ENCODE measurements around the gene NUFIP1. TPM values are rescaled to one million over a fixed set of nuclear protein-coding genes. Genes with fewer than 3 reads are reported as not detected.

NUFIP1 gene
- total RNA-seq, 6 experiments from 2014 or later, result 1.1 to 2.3 (median 2.0) TPM

DNA sequence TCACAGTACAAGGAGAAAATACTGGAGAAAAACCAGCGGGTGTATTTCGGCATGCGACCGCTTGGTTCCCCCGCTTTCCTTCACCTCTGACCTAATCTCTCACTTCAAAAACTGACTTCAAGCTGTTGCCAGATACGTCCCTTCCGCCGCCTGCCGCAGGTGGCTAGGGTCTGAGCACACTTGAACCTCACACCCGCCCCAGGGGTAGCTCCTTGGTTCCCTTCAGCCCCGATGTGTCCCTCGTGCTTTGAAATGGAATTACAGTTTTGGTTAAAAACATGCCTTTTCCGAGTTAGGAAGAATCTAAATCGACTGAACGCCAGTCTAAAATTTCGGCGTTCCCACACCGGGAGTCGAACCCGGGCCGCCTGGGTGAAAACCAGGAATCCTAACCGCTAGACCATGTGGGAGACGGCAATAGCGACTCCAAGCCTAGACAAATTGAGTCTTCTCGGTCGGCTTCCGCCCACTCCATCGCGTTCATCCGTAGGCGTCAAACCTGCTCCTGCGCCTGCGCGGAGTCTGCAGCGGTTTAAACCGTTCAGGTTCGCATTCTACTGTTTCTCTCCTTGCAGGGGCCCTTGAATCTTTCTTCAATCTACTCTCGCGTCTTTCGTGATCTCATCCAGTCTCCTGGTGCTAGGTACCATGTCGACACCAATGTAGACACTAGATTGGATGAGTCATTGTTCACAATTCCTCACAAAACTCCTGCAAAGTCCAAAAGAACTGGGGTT, 71.5 kb downstream of the NUFIP1 start:
- WGBS (ENCODE audit: insufficient coverage, low coverage, low lambda C conversion rate, missing lambda C conversion rate), result 0% methylated on average over 34 of the region's 41 CpGs
- H3K4me3 ChIP-seq, result peak overlapping the region; percentile 46 to 61 (median 61)
- no peaks in the 10 kb centered on the region for H3K9me3 ChIP-seq
- intact Hi-C loops (cut with DNase I), result no loop called here
- H3K27me3 ChIP-seq, result no peaks in the 10 kb centered on the region
- H3K4me1 ChIP-seq, result peaks cover 0 to 11% (median 4%) of the 10 kb centered on the region in 4 donors
- no peaks in the 10 kb centered on the region for H3K36me3 ChIP-seq
- peak; percentile 81 to 90 (median 88) for ATAC-seq
- peak; percentile 95 to 96 (median 96) for DNase-seq
- TF ChIP-seq, protein P1, sequence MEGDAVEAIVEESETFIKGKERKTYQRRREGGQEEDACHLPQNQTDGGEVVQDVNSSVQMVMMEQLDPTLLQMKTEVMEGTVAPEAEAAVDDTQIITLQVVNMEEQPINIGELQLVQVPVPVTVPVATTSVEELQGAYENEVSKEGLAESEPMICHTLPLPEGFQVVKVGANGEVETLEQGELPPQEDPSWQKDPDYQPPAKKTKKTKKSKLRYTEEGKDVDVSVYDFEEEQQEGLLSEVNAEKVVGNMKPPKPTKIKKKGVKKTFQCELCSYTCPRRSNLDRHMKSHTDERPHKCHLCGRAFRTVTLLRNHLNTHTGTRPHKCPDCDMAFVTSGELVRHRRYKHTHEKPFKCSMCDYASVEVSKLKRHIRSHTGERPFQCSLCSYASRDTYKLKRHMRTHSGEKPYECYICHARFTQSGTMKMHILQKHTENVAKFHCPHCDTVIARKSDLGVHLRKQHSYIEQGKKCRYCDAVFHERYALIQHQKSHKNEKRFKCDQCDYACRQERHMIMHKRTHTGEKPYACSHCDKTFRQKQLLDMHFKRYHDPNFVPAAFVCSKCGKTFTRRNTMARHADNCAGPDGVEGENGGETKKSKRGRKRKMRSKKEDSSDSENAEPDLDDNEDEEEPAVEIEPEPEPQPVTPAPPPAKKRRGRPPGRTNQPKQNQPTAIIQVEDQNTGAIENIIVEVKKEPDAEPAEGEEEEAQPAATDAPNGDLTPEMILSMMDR (IDR thresholded peaks at IDR 0.05), result peak; percentile 30 to 58 (median 34)
- no peak for TF ChIP-seq POLR2A (IDR thresholded peaks at IDR 0.05)
- H3K27ac ChIP-seq, result peak overlapping the region; percentile 90 to 99 (median 97)

DNA sequence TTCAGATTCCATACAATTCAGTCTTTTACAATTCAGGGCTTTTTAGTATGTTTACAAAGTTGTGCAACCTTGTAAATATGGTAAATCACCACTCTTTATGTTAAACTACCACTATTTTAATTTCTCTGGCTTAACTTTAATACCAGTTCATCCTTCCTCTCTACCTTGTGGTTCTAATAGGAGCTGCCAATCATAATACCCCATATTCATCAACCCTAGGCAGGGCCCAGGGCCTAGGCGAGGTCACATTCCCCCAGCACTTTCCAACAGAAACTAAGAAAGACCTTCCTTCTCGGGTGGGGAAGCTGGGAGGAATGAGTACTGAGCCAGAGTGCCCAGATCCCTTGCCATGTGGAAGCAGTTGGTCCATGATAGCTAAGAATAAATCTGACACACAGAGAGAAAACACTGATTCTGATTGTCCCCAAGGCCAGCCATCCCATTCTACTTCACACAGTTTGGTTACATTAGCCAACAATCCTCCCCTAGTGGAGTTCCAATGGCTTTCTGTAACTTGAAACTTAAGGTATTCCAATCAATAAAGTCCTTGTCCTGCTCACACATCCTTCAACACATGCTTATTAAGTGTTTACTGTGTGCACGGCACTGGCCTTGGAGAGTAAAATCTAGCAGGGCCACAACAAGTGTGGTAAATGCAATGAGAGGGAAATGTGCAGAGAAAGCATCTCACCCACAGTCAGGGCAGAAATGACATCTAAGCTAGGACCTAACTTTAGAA, 76.8 kb downstream of the NUFIP1 start:
- 84% methylated on average over 3 of the region's 3 CpGs for WGBS (ENCODE audit: insufficient coverage, low coverage, low lambda C conversion rate, missing lambda C conversion rate)
- ATAC-seq, result no peak
- no peaks in the 10 kb centered on the region for H3K36me3 ChIP-seq
- peaks cover 0 to 3% (median 0%) of the 10 kb centered on the region in 4 donors for H3K4me1 ChIP-seq
- TF ChIP-seq, protein P1 (IDR thresholded peaks at IDR 0.05), result no peak
- TF ChIP-seq POLR2A (IDR thresholded peaks at IDR 0.05), result no peak
- DNase-seq, result no peak
- H3K4me3 ChIP-seq, result no peak overlapping the region
- no peak overlapping the region for H3K27ac ChIP-seq
- intact Hi-C loops (cut with DNase I), result no loop called here
- no peaks in the 10 kb centered on the region for H3K9me3 ChIP-seq
- H3K27me3 ChIP-seq, result no peaks in the 10 kb centered on the region

DNA sequence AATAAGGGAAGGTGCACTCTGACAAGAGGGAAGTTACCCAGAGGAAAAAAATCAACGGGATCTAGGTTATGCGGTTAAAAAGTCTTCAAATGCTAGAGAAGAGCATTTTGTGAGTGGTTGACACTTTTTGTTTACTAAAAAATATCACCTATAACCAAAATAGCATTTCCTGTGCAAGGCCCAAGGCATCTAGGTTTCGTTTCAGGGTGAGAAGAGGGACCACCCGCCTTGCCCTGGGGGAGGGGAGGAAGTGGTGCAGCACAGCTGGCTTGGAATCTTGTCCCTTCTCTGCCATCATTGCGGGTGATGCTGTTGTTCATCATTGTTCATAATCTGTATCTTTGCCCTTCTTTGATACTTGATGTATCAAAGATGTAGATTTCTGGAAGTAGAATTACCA, 80.6 kb downstream of the NUFIP1 start:
- 26% methylated on average over 2 of the region's 5 CpGs for WGBS (ENCODE audit: insufficient coverage, low coverage, low lambda C conversion rate, missing lambda C conversion rate)
- H3K4me1 ChIP-seq, result no peaks in the 10 kb centered on the region
- H3K36me3 ChIP-seq, result no peaks in the 10 kb centered on the region
- H3K4me3 ChIP-seq, result no peak overlapping the region
- no peaks in the 10 kb centered on the region for H3K9me3 ChIP-seq
- no peak overlapping the region for H3K27ac ChIP-seq
- H3K27me3 ChIP-seq, result no peaks in the 10 kb centered on the region
- TF ChIP-seq POLR2A (IDR thresholded peaks at IDR 0.05), result no peak
- TF ChIP-seq, protein P1 (IDR thresholded peaks at IDR 0.05), result no peak
- intact Hi-C loops (cut with DNase I), result no loop called here
- ATAC-seq, result no peak
- no peak for DNase-seq

DNA sequence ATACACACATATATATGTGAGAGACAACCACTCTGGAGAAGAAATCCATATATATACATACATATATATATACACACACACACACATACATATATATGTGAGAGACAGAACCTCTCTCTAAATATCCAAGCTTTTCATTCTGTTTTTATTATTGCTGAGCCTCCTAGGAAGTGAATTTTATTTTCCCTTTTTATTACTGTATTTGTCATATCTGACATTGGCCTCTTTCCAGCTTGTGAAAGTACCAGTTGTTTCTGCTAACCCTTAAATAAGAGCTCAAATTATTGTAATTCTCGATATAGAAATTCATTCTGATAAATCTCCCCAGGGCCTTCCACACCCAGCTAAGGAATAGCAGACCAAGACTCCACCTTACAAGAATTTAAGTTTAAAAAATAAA, 81.0 kb downstream of the NUFIP1 start:
- DNase-seq, result no peak

More for the DNA sequence above, 81.0 kb downstream of the NUFIP1 start:
- no peak for TF ChIP-seq POLR2A (IDR thresholded peaks at IDR 0.05)
- TF ChIP-seq, protein P1 (IDR thresholded peaks at IDR 0.05), result no peak
- Histone ChIP-seq H3K9me3 (no peaks in the 10 kb centered on the region), H3K27ac (no peak overlapping the region), H3K27me3 (no peaks in the 10 kb centered on the region), H3K36me3 (no peaks in the 10 kb centered on the region), H3K4me3 (no peak overlapping the region), H3K4me1 (no peaks in the 10 kb centered on the region)
- WGBS (ENCODE audit: insufficient coverage, low coverage, low lambda C conversion rate, missing lambda C conversion rate), result 74% methylated on average over 1 of the region's 1 CpG
- intact Hi-C loops (cut with DNase I), result no loop called here
- ATAC-seq, result no peak

Data from right lobe of liver (tissue), 6 donors.